Eye (tissue), 1 donor: ENCODE results near the gene TMEM131L.
"Not testable (repeated sequence)": the region's sequence is repeated elsewhere in the genome, so short reads cannot be mapped to it uniquely, and the experiment has no call there.

Source experiments
- DNase-seq: peaks from one replicate; pipeline ENCODE4 v3.0.0-alpha.2; 2015

TMEM131L gene

GRCh38 chr4:153450544-153450917 lies 15.6 kb upstream of the TMEM131L start:
- no peak for DNase-seq

DNA sequence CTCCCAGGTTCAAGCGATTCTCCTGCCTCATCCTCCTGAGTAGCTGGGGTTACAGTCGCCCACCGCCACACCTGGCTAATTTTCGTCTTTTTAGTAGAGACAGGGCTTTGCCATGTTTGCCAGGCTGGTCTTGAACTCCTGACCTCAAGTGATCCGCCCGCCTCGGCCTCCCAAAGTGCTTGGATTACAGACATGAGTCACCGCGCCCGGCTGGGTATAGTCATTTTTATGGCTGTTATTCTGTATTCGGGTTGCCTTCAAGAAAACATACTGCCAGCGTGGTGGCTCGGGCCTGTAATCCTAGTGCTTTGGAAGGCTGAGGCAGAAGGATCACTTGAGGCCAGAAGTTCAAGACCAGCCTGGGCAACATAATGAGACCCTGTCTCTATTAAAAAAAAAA lies 15.0 kb upstream of the TMEM131L start:
- DNase-seq: not testable (repeated sequence)

DNA sequence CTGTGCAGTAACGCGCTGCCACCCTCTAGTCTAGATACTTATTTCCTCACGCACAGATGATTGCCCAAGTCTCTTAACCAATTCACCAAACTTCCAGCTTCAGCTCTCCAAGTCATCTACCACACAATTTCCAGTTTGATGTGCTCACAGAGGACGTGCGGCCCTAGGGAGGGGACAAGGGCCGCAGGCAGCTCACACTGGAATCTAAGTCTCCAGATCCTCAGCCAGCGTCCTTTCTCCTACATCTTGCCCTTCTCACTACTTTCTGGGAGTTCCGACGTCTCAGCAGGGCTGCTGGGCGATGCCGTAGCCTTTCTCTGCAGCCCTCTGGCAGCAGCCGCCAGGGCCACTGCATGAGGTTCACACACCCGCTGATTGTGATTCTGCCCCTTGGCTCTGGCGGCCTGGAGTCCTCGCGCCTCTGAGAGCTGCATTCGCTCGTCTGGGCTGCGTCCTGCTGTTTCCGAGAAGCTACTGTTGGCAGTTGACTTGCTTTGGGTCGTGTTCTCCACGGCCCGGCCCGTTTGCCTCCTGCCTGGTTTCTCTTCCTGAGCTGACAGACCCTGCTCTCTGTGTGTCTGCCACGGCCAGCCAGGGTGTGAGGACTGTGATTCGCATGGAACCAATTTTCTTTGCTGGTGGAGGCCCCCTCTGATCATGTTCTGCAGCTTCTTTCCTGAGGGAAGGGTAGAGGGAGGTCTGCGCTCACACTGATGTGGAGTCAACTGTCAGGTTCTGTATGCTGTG lies 14.1 kb upstream of the TMEM131L start:
- DNase-seq: peak; percentile 74

- no peak for DNase-seq
Observed at GRCh38 chr4:153452658-153453378, 13.3 kb upstream of the TMEM131L start.

GRCh38 chr4:153453402-153453801 lies 12.8 kb upstream of the TMEM131L start:
- DNase-seq: no peak

- DNase-seq: no peak
Observed at GRCh38 chr4:153458969-153459368, 7.2 kb upstream of the TMEM131L start.

GRCh38 chr4:153461549-153461948 lies 4.6 kb upstream of the TMEM131L start:
- not testable (repeated sequence) for DNase-seq

- peak; percentile 79 for DNase-seq
Observed at GRCh38 chr4:153464068-153464467, 2.1 kb upstream of the TMEM131L start.

DNA sequence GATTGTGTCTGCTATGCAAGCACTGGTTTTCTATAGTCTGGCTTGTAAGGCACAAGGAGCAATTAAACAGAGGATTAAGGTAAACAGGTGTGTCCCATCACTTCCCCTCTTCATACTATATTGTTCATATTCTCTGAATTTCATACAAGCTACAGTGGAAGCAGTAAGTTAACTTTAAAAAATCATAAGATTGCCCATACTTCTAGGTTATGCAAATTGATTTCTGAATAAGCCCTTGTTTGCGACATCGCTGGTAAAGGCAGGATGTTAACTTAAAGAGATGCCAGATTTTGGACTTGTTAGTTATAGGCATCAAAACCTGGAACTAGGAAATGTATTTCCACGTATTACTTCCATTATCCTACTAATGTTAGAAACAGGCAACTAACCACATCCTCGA lies 1.0 kb upstream of the TMEM131L start:
- DNase-seq: no peak

GRCh38 chr4:153465615-153466080 lies 512 bp upstream of the TMEM131L start:
- DNase-seq: peak; percentile 82

GRCh38 chr4:153466949-153467896 lies 1.1 kb downstream of the TMEM131L start:
- DNase-seq: peak; percentile 67

- DNase-seq: peak; percentile 24
Observed at GRCh38 chr4:153467897-153468262, 1.7 kb downstream of the TMEM131L start.

DNA sequence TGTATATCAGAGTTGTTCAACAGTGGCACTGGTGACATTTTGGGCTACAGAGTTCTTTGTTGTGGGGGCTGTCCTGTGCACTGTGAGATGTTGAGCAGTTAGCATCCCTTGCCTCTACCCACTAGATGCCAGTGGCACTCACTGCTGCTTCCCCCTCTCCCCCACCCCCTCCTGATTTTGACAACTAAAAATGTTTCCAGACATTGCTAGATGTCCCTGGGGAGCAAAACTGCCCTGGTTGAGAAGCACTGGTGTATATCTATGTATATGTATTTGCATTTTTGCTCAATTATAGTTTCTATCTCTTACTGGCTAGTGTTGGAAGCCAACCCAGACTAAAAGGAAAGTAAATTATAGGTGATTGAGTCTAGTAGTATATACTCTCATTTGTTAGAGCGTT lies 2.4 kb downstream of the TMEM131L start:
- DNase-seq: peak; percentile 39

- DNase-seq: no peak
Observed at GRCh38 chr4:153469031-153469430, 2.9 kb downstream of the TMEM131L start.

- not testable (repeated sequence) for DNase-seq
Observed at GRCh38 chr4:153471071-153471697, 5.0 kb downstream of the TMEM131L start.

DNA sequence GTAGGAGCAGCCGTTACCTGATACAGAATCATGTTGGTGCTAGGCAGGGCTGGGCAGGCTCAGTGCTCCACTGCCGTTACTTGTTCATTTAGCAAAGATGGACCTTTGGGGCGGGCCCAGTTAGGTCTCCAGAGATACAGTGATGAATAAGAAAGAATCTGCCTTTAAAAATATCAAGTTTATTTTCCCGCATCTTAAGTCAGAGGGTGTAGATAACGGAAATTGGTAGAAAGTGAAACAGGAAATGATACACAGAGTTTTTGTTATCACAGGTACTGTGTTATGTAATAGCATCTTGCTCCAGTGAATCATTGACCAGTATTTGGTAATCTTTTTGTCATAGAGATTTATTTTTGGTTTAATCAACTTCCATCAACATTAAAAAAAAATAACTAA lies 5.5 kb downstream of the TMEM131L start:
- DNase-seq: no peak

DNA sequence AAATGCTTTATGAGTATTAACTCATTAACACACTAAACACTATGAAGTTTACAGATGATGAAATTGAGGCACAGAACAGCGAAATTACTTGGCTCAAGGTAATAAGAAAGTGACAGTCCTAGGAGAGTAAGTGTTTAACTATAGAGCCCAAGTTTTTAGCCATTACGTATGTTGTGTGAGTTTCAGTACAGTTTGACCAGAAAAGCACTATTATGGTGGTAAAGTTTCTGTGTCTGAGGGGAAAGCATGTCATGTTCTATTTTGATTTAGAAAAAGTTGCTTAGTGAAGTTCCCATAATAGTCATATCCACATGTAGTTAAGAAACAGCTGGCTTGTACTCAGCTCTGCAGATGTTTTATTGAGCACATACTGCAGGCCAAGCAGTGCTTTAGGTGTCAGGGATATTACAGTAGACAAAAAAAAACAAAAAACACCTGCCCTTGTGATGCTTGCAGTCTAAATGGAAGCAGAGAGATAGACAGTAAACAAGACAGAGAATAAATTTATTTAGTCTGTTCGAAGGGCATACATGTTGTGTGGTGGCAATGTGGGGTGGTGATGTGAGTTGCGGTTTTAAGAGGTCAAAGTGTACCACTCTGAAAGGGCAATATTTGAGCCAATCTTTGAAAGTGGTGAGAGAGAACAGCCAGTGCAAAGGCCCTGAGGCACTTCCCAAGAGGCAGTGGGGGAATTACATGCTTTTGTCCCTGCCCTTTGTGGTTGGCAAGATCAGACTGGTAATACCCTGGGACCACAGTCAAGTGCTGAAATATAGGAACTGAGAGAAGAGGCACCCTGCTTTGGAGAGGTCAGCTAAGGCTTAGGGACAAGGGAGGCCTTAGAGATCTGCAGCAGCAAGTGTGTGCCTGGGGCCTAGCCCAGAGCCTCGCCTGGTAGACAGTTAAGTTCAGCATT lies 6.2 kb downstream of the TMEM131L start:
- no peak for DNase-seq

GRCh38 chr4:153474251-153474650 lies 8.1 kb downstream of the TMEM131L start:
- no peak for DNase-seq

- DNase-seq: no peak
Observed at GRCh38 chr4:153476829-153477574, 10.8 kb downstream of the TMEM131L start.

GRCh38 chr4:153479101-153479500 lies 12.9 kb downstream of the TMEM131L start:
- no peak for DNase-seq

DNA sequence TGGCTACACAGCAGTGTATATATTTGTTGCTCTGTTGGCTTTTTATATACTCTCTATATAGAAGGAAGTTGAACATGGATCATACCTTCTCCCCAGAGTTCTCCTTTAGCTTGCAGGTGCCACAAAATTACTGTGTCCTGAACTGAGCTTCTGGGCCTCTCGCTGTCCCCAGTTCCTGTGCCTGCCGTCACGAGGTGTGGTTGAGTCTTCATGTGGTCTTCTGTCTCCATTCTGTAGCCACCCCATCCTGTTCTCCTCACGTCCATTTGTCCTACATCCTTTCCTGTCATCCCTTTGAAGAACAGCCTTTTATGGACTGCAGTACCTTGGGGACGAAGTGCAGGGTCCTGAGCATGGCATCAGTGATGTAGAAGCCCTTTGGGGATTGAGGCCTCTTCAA lies 14.5 kb downstream of the TMEM131L start:
- no peak for DNase-seq
